Measurements from ENCODE around the gene TMPRSS3. TPM values are rescaled to one million over a fixed set of nuclear protein-coding genes. Genes with fewer than 3 reads are reported as not detected.

The TMPRSS3 gene
- total RNA-seq, 2 donors from 2014 or later: not detected

- Histone ChIP-seq H3K9ac (ENCODE audit: extremely low read depth, low read length, poor library complexity, severe bottlenecking) (no peak overlapping the region), H3K9me3 (ENCODE audit: control insufficient read depth, low read length) (no peaks in the 10 kb centered on the region), H3K27me3 (ENCODE audit: control insufficient read depth, insufficient read depth, low read length, poor library complexity, severe bottlenecking) (no peaks in the 10 kb centered on the region), H3K4me3 (ENCODE audit: low read length) (no peak overlapping the region), H3K4me1 (ENCODE audit: control insufficient read depth, insufficient read depth, low read length) (no peaks in the 10 kb centered on the region), H3K36me3 (ENCODE audit: control insufficient read depth, insufficient read depth, low read length) (no peaks in the 10 kb centered on the region), H3K27ac (ENCODE audit: low read depth, low read length) (no peak overlapping the region)
- H3K4me1 Mint-ChIP-seq: no peaks in the 10 kb centered on the region
- no peaks in the 10 kb centered on the region for H3K36me3 Mint-ChIP-seq (ENCODE audit: low read depth)
- DNase-seq: peak; percentile 87
- no peak overlapping the region for H3K4me3 Mint-ChIP-seq
- peaks cover 14% of the 10 kb centered on the region for H3K27me3 Mint-ChIP-seq (ENCODE audit: insufficient read depth)
- H3K9me3 Mint-ChIP-seq: peaks cover 8% of the 10 kb centered on the region
- no peak for TF ChIP-seq CTCF (conservative IDR thresholded peaks at IDR 0.05)
- no peak overlapping the region for H3K27ac Mint-ChIP-seq
- 44 to 65% methylated on average over 7 to 8 of the region's 8 CpGs for WGBS, 2 experiments (ENCODE audit: insufficient coverage in 1 of 2, insufficient read length in 1 of 2)
These were observed 41.9 kb upstream of the TMPRSS3 start for GRCh38 chr21:42437786-42438185.

DNA sequence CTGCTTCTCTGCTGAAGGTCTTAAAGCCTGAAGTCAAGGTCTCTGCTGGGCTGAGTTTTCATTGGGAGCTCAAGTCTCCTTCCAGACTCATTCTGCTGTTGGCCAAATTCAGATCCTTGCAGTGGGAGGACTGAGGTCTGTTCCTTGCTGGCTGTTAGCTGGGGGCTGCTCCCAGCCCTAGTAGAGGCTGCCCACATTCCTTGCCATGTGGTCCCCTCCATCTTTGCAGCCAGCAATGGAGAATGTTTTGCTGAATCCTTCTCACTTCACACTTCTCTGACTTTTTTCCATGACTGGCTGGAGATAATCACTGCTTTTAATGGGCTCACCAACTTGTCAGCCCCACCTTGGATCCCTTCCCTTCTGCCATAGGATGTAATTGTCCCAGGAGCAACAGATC lies 41.1 kb upstream of the TMPRSS3 start:
- no peak overlapping the region for H3K27ac Mint-ChIP-seq
- H3K4me1 Mint-ChIP-seq: no peaks in the 10 kb centered on the region
- no peaks in the 10 kb centered on the region for H3K36me3 Mint-ChIP-seq (ENCODE audit: low read depth)
- no peak overlapping the region for H3K4me3 ChIP-seq (ENCODE audit: low read length)
- TF ChIP-seq CTCF (conservative IDR thresholded peaks at IDR 0.05): no peak
- peaks cover 4% of the 10 kb centered on the region for H3K9me3 ChIP-seq (ENCODE audit: control insufficient read depth, low read length)
- no peak overlapping the region for H3K27ac ChIP-seq (ENCODE audit: low read depth, low read length)
- H3K27me3 Mint-ChIP-seq (ENCODE audit: insufficient read depth): peaks cover 20% of the 10 kb centered on the region
- H3K4me1 ChIP-seq (ENCODE audit: control insufficient read depth, insufficient read depth, low read length): no peaks in the 10 kb centered on the region
- H3K9me3 Mint-ChIP-seq: peaks cover 15% of the 10 kb centered on the region
- H3K27me3 ChIP-seq (ENCODE audit: control insufficient read depth, insufficient read depth, low read length, poor library complexity, severe bottlenecking): no peaks in the 10 kb centered on the region
- H3K36me3 ChIP-seq (ENCODE audit: control insufficient read depth, insufficient read depth, low read length): no peaks in the 10 kb centered on the region
- H3K4me3 Mint-ChIP-seq: no peak overlapping the region
- no peak overlapping the region for H3K9ac ChIP-seq (ENCODE audit: extremely low read depth, low read length, poor library complexity, severe bottlenecking)
- DNase-seq: no peak

DNA sequence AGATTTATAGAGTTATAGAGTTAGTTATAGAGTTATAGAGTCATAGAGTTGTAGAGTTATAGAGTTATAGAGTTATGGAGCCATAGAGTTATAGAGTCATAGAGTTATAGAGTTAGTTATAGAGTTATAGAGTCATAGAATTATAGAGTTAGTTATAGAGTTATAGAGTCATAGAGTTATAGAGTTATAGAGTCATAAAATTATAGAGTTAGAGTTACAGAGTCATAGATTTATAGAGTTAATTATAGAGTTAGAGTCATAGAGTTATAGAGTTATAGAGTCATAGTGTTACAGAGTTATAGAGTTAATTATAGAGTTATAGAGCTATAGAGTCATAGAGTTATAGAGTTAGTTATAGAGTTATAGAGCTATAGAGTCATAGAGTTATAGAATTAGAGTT lies 40.0 kb upstream of the TMPRSS3 start:
- Histone ChIP-seq H3K36me3 (ENCODE audit: control insufficient read depth, insufficient read depth, low read length) (no peaks in the 10 kb centered on the region), H3K4me1 (ENCODE audit: control insufficient read depth, insufficient read depth, low read length) (no peaks in the 10 kb centered on the region), H3K4me3 (ENCODE audit: low read length) (no peak overlapping the region), H3K9ac (ENCODE audit: extremely low read depth, low read length, poor library complexity, severe bottlenecking) (no peak overlapping the region), H3K27ac (ENCODE audit: low read depth, low read length) (no peak overlapping the region), H3K9me3 (ENCODE audit: control insufficient read depth, low read length) (peaks cover 4% of the 10 kb centered on the region), H3K27me3 (ENCODE audit: control insufficient read depth, insufficient read depth, low read length, poor library complexity, severe bottlenecking) (no peaks in the 10 kb centered on the region)
- DNase-seq: no peak
- peaks cover 20% of the 10 kb centered on the region for H3K27me3 Mint-ChIP-seq (ENCODE audit: insufficient read depth)
- no peak overlapping the region for H3K27ac Mint-ChIP-seq
- no peaks in the 10 kb centered on the region for H3K36me3 Mint-ChIP-seq (ENCODE audit: low read depth)
- H3K9me3 Mint-ChIP-seq: peaks cover 15% of the 10 kb centered on the region
- H3K4me3 Mint-ChIP-seq: no peak overlapping the region
- TF ChIP-seq CTCF (conservative IDR thresholded peaks at IDR 0.05): no peak
- no peaks in the 10 kb centered on the region for H3K4me1 Mint-ChIP-seq
